ENCODE results near the gene SMIM31. TPM values are rescaled to one million over a fixed set of nuclear protein-coding genes. Genes with fewer than 3 reads are reported as not detected.

The SMIM31 gene
- total RNA-seq, 2 donors from 2014 or later = not detected

DNA sequence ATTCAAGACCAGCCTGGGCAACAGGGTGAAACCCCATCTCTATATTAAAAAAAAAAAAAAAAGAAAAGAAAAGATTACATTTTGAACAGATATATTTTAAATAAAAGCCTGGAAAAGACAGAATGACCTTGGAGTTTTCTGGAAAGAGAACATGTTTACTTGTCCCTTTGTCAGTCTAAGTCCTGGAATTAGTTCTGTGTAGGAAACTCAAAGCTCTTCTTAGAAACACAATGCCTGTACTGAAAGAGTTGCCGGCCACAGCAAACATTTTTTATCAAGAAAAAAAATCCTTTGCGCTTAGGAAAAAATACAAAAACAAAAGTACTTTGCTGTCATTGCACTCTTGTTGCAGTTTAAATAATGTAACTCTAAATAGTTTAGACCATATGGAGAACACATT lies 59.6 kb downstream of the SMIM31 start:
- H3K27ac Mint-ChIP-seq = no peak overlapping the region
- H3K9me3 Mint-ChIP-seq = no peaks in the 10 kb centered on the region
- no peak for ATAC-seq (replicated peaks)
- no peaks in the 10 kb centered on the region for H3K36me3 Mint-ChIP-seq (ENCODE audit: low read depth)
- no peak overlapping the region for H3K4me3 Mint-ChIP-seq
- no peaks in the 10 kb centered on the region for H3K27me3 Mint-ChIP-seq
- no peaks in the 10 kb centered on the region for H3K4me1 Mint-ChIP-seq

DNA sequence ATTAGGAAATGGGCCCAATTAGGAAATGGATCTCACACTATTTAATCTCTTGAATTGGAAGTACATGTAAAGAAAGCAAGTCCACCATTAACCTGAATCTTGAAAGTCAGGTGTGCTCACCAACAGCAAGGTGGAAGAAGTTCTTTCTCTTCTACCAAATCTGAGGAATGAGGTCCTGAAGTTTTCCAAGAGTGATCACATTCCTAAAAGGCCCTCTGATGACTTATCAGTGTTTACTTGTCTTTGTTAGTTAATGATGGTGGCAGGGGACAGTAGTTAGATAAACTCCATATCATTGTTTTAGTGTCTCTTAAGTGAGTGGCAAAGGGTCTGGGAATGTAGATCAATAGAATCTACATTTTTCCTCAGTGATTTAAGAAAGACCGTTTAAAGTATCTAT lies 61.8 kb downstream of the SMIM31 start:
- no peak overlapping the region for H3K27ac Mint-ChIP-seq

DNA sequence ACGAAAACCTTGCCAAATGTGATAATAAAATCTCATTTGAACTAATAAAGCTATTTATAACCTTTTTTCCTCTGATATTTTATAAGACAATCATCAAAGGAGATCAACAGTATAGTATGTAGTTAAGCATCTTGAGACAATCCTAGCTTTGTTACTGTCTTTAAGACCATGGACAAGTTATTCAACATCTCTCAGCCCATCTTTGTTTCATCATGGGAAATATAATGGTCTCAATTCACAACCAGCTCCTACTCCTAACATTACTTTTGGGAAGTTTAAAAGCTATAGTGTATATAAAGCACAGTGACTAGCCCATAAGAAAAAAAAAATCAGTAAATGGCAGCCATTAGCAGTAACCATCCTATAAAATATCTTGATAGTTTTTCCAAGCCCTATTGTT lies 65.4 kb downstream of the SMIM31 start:
- H3K4me3 Mint-ChIP-seq = no peak overlapping the region
- no peak for ATAC-seq (replicated peaks)
- peaks cover 15% of the 10 kb centered on the region for H3K27me3 Mint-ChIP-seq

More for the DNA sequence above, 61.8 kb downstream of the SMIM31 start:
- Mint-ChIP-seq H3K27me3 (peaks cover 6% of the 10 kb centered on the region), H3K36me3 (ENCODE audit: low read depth) (no peaks in the 10 kb centered on the region), H3K9me3 (no peaks in the 10 kb centered on the region), H3K4me1 (no peaks in the 10 kb centered on the region), H3K4me3 (no peak overlapping the region)
- no peak for ATAC-seq (replicated peaks)

GRCh38 chr4:164821711-164822110 lies 67.8 kb downstream of the SMIM31 start:
- no peak for ATAC-seq (replicated peaks)
- no peak overlapping the region for H3K4me3 Mint-ChIP-seq
- peaks cover 15% of the 10 kb centered on the region for H3K27me3 Mint-ChIP-seq
- no peaks in the 10 kb centered on the region for H3K36me3 Mint-ChIP-seq (ENCODE audit: low read depth)
- H3K4me1 Mint-ChIP-seq = no peaks in the 10 kb centered on the region
- no peak overlapping the region for H3K27ac Mint-ChIP-seq
- no peaks in the 10 kb centered on the region for H3K9me3 Mint-ChIP-seq

More for the DNA sequence above, 65.4 kb downstream of the SMIM31 start:
- Mint-ChIP-seq H3K4me1 (no peaks in the 10 kb centered on the region), H3K36me3 (ENCODE audit: low read depth) (no peaks in the 10 kb centered on the region), H3K9me3 (no peaks in the 10 kb centered on the region), H3K27ac (no peak overlapping the region)

- H3K4me3 Mint-ChIP-seq = no peak overlapping the region
- ATAC-seq (replicated peaks) = no peak
- no peak overlapping the region for H3K27ac Mint-ChIP-seq
These were observed 70.7 kb downstream of the SMIM31 start for GRCh38 chr4:164824581-164824980.

DNA sequence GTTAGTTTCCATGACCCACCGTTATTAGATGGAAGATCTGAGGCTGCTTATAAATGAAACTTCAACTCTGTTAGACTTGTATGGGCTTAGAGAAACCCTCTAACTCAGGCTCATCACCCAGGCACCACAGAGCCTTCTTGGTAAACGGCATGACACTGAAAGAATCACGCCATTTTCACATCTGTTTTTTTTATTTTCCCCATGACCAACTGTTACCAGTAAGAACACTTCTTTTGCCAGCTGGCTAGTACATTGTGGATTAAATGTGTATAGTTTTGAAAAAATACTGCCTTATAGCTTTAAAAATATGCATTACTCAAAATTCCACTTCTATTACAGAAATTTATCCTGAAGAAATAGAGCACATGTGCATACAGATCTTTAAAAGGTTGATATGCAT lies 75.0 kb downstream of the SMIM31 start:
- ATAC-seq (replicated peaks) = no peak
- Mint-ChIP-seq H3K9me3 (no peaks in the 10 kb centered on the region), H3K4me1 (no peaks in the 10 kb centered on the region), H3K4me3 (no peak overlapping the region), H3K36me3 (ENCODE audit: low read depth) (no peaks in the 10 kb centered on the region), H3K27me3 (no peaks in the 10 kb centered on the region), H3K27ac (no peak overlapping the region)

More at GRCh38 chr4:164824581-164824980, 70.7 kb downstream of the SMIM31 start:
- no peaks in the 10 kb centered on the region for H3K4me1 Mint-ChIP-seq
- peaks cover 15% of the 10 kb centered on the region for H3K27me3 Mint-ChIP-seq
- H3K36me3 Mint-ChIP-seq (ENCODE audit: low read depth) = no peaks in the 10 kb centered on the region
- H3K9me3 Mint-ChIP-seq = no peaks in the 10 kb centered on the region

DNA sequence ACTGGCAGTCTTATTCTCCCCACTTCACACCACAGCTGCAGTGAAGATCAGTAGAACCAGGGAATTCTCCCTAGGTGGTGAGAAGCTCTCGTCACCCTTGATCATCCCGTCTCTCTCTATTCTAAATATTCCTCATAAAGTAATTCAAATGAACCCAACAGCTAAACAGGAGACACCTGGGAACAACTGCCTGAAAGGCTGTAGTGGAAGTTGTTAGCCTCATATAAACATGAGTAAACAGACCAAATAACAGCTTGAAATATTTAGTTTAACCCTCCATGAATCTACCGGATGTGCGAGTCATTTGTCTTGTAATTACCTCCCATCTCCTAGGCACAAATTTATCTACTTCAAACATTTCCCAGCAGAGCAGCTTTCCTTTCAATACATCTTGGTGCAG lies 92.6 kb downstream of the SMIM31 start:
- no peaks in the 10 kb centered on the region for H3K4me1 Mint-ChIP-seq
- no peak overlapping the region for H3K4me3 Mint-ChIP-seq
- peaks cover 3% of the 10 kb centered on the region for H3K27me3 Mint-ChIP-seq
- no peak for ATAC-seq (replicated peaks)
- H3K36me3 Mint-ChIP-seq (ENCODE audit: low read depth) = no peaks in the 10 kb centered on the region
- no peaks in the 10 kb centered on the region for H3K9me3 Mint-ChIP-seq
- H3K27ac Mint-ChIP-seq = no peak overlapping the region

GRCh38 chr4:164847016-164847415 lies 93.1 kb downstream of the SMIM31 start:
- H3K4me3 Mint-ChIP-seq = no peak overlapping the region
- no peaks in the 10 kb centered on the region for H3K9me3 Mint-ChIP-seq
- H3K36me3 Mint-ChIP-seq (ENCODE audit: low read depth) = no peaks in the 10 kb centered on the region
- peaks cover 3% of the 10 kb centered on the region for H3K27me3 Mint-ChIP-seq
- no peak overlapping the region for H3K27ac Mint-ChIP-seq
- ATAC-seq (replicated peaks) = no peak
- H3K4me1 Mint-ChIP-seq = no peaks in the 10 kb centered on the region

DNA sequence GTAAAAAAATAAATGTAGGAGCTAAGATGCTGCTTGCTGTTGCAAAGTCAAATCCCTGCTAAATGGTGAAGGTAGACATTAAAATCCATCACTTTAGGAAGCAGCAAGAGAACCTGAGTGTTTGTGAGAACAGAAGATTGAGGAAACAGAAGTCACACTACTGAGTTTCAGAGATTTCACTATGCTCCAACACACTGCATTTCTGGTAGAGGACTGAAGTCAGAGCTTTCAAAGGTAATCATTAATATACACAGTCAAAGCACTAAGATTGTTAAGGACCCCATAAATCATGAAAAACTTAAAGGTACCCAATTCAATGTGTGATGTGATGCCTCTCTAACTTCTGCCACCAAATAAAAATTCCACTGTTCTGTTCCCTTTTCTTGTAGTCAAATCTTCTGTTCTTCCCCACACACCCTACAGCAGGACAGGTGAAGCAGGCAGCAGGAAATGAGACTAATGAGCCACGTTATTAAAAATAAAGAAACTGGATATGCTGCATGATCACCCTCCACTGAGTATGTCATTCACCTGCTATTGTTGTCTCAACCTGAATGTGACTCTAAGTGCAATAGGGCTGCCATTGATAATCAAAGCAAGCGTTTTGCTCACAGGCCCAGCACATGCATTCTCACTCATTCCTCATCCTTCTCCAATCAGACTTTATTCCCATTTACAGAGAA lies 94.2 kb downstream of the SMIM31 start:
- H3K9me3 Mint-ChIP-seq = no peaks in the 10 kb centered on the region
- ATAC-seq (replicated peaks) = no peak
- H3K4me1 Mint-ChIP-seq = no peaks in the 10 kb centered on the region
- no peak overlapping the region for H3K4me3 Mint-ChIP-seq
- H3K27ac Mint-ChIP-seq = no peak overlapping the region
- H3K27me3 Mint-ChIP-seq = peaks cover 3% of the 10 kb centered on the region
- H3K36me3 Mint-ChIP-seq (ENCODE audit: low read depth) = no peaks in the 10 kb centered on the region

Other genes with a start within 250 kb of the SMIM31 start
- gene APELA, start 123.0 kb downstream of the SMIM31 start, total RNA-seq = not detected
- 1 to 10 TPM; 1.1 to 1.7 TPM for gene TRIM61, start 223.5 kb downstream of the SMIM31 start, total RNA-seq

All from activated T-helper 17 cell treated with anti-CD3 and anti-CD28 coated beads, Interleukin-2, amount 50 U/mL, for 72 hours (primary cell).